ENCODE data around the gene ABCA6. TPM values are rescaled to one million over a fixed set of nuclear protein-coding genes. Genes with fewer than 3 reads are reported as not detected.

Gene ABCA6
- total and polyA plus RNA-seq, 2 experiments from 2014 or later = 1.6 to 6.3 TPM

GRCh38 chr17:69175625-69176456, 34.1 kb upstream of the ABCA6 start:
- Histone ChIP-seq H3K36me3 (replicated peaks; ENCODE audit: insufficient read depth, low read depth) (no peaks in the 10 kb centered on the region), H2AFZ (no peak overlapping the region), H3K4me2 (no peak overlapping the region), H3K27ac (no peak overlapping the region), H3K4me3 (no peak overlapping the region), H3K9me2 (replicated peaks; ENCODE audit: insufficient read depth) (no peaks in the 10 kb centered on the region), H3K9me3 (ENCODE audit: low read depth) (no peaks in the 10 kb centered on the region), H3K27me3 (no peaks in the 10 kb centered on the region), H3K79me2 (no peaks in the 10 kb centered on the region), H4K20me1 (ENCODE audit: insufficient read depth, poor library complexity, severe bottlenecking) (no peaks in the 10 kb centered on the region), H3K4me1 (ENCODE audit: insufficient read depth) (no peaks in the 10 kb centered on the region)
- TF ChIP-seq EZH2phosphoT487 (IDR thresholded peaks at IDR 0.05; ENCODE audit: low read depth, severe bottlenecking, unreplicated experiment) (no peak), EZH2 (IDR thresholded peaks at IDR 0.05; ENCODE audit: borderline replicate concordance) (no peak), CTCF (IDR thresholded peaks at IDR 0.05; ENCODE audit: poor library complexity) (no peak)
- 87% methylated on average over 4 of the region's 4 CpGs for WGBS (ENCODE audit: low lambda C conversion rate, missing lambda C conversion rate)
- peak; percentile 4 for DNase-seq (ENCODE audit: low spot score)

GRCh38 chr17:69175262-69175624, 33.5 kb upstream of the ABCA6 start:
- no peak overlapping the region for H2AFZ ChIP-seq
- DNase-seq (ENCODE audit: low spot score) = no peak
- no peaks in the 10 kb centered on the region for H3K27me3 ChIP-seq
- no peaks in the 10 kb centered on the region for H3K36me3 ChIP-seq (replicated peaks; ENCODE audit: insufficient read depth, low read depth)
- no peaks in the 10 kb centered on the region for H3K9me2 ChIP-seq (replicated peaks; ENCODE audit: insufficient read depth)
- no peaks in the 10 kb centered on the region for H3K9me3 ChIP-seq (ENCODE audit: low read depth)
- H3K4me3 ChIP-seq = no peak overlapping the region
- H3K79me2 ChIP-seq = no peaks in the 10 kb centered on the region
- no peaks in the 10 kb centered on the region for H4K20me1 ChIP-seq (ENCODE audit: insufficient read depth, poor library complexity, severe bottlenecking)
- TF ChIP-seq EZH2phosphoT487 (IDR thresholded peaks at IDR 0.05; ENCODE audit: low read depth, severe bottlenecking, unreplicated experiment) (no peak), EZH2 (IDR thresholded peaks at IDR 0.05; ENCODE audit: borderline replicate concordance) (no peak), CTCF (IDR thresholded peaks at IDR 0.05; ENCODE audit: poor library complexity) (no peak)
- WGBS (ENCODE audit: low lambda C conversion rate, missing lambda C conversion rate) = 88% methylated on average over 4 of the region's 4 CpGs
- H3K27ac ChIP-seq = no peak overlapping the region
- no peak overlapping the region for H3K4me2 ChIP-seq
- no peaks in the 10 kb centered on the region for H3K4me1 ChIP-seq (ENCODE audit: insufficient read depth)

- H3K4me1 ChIP-seq (ENCODE audit: insufficient read depth) = no peaks in the 10 kb centered on the region
- H3K4me3 ChIP-seq = no peak overlapping the region
- no peaks in the 10 kb centered on the region for H3K36me3 ChIP-seq (replicated peaks; ENCODE audit: insufficient read depth, low read depth)
- TF ChIP-seq EZH2phosphoT487 (IDR thresholded peaks at IDR 0.05; ENCODE audit: low read depth, severe bottlenecking, unreplicated experiment) = no peak
- TF ChIP-seq CTCF (IDR thresholded peaks at IDR 0.05; ENCODE audit: poor library complexity) = no peak
- TF ChIP-seq EZH2 (IDR thresholded peaks at IDR 0.05; ENCODE audit: borderline replicate concordance) = no peak
- no peak overlapping the region for H2AFZ ChIP-seq
- no peaks in the 10 kb centered on the region for H3K27me3 ChIP-seq
- no peak overlapping the region for H3K4me2 ChIP-seq
- no peaks in the 10 kb centered on the region for H3K9me2 ChIP-seq (replicated peaks; ENCODE audit: insufficient read depth)
- H3K9me3 ChIP-seq (ENCODE audit: low read depth) = no peaks in the 10 kb centered on the region
- 49% methylated on average over 2 of the region's 2 CpGs for WGBS (ENCODE audit: low lambda C conversion rate, missing lambda C conversion rate)
- no peaks in the 10 kb centered on the region for H4K20me1 ChIP-seq (ENCODE audit: insufficient read depth, poor library complexity, severe bottlenecking)
- no peak for DNase-seq (ENCODE audit: low spot score)
- no peaks in the 10 kb centered on the region for H3K79me2 ChIP-seq
- no peak overlapping the region for H3K27ac ChIP-seq
These were observed 31.4 kb upstream of the ABCA6 start for GRCh38 chr17:69173118-69173517.
